HL-60 (cell line): ENCODE data around the gene MKLN1.

Experiments used
- DNase-seq, 2 experiments: peaks; one replicate each; pipeline ENCODE4 v3.0.0-alpha.2; 2010 to 2020; ENCODE audit warnings: low read depth in 1 of 2, low spot score in 1 of 2
- H3K27ac ChIP-seq: fragments of 250-450 bp; sonication (Bioruptor Pico); replicated peaks from 2 replicates; pipeline ENCODE4 v1.5.1; 2020; ENCODE audit warnings: mild to moderate bottlenecking, moderate library complexity
- H3K27me3 ChIP-seq: fragments of 250-450 bp; sonication (Bioruptor Pico); 2 replicates; pipeline ENCODE4 v1.5.1; 2021; ENCODE audit warnings: mild to moderate bottlenecking, moderate library complexity; ENCODE audit not compliant: insufficient read depth, poor library complexity, severe bottlenecking
- H3K4me3 ChIP-seq: replicated peaks from 2 replicates; pipeline ENCODE4 v1.5.1; 2011; ENCODE audit warnings: mild to moderate bottlenecking, control low read depth, low read length; ENCODE audit not compliant: insufficient read depth
- GABPA ChIP-seq: IDR thresholded peaks from 2 replicates; pipeline ENCODE4 v1.6.1; 2012; ENCODE audit warnings: low read depth
- POLR2AphosphoS5 ChIP-seq: IDR thresholded peaks from 2 replicates; pipeline ENCODE4 v1.6.1; 2012; ENCODE audit warnings: low read depth
- REST ChIP-seq: IDR thresholded peaks from 2 replicates; pipeline ENCODE4 v1.6.1; 2012; ENCODE audit warnings: low read depth; ENCODE audit not compliant: insufficient replicate concordance
- SPI1 ChIP-seq: IDR thresholded peaks from 2 replicates; pipeline ENCODE4 v1.6.1; 2012; ENCODE audit warnings: low read depth, mild to moderate bottlenecking, borderline replicate concordance
- TF ChIP-seq, protein P1 (sequence below): IDR thresholded peaks from one replicate; pipeline ENCODE4 v1.5.1; 2011; ENCODE audit warnings: low read length, control low read depth, inconsistent platforms; ENCODE audit not compliant: insufficient read depth

Gene MKLN1

DNA sequence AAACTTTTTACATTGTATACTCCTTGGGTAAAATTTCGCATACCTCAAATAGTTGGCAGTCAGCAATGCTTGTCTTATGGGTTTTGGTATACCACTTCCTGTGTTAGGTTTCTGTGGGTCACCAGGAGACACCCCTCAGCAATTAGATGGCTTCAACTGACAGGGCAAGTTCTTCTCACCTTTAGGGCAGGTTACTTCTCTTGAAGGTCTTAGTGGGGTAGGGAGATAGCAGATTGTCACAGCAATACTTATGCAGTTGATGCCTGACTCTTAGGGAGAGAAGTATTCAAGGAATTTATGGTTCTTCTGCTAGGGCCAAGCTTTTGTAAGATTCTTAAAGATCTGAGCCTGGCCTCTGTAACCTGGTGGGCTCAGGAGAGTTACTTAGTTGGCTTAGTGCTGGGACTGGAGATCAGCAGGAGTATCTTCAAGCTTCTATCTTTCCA lies 42.9 kb downstream of the MKLN1 start:
- no peak overlapping the region for H3K27ac ChIP-seq
- TF ChIP-seq SPI1 (no peak), POLR2AphosphoS5 (no peak), REST (no peak), GABPA (no peak)
- TF ChIP-seq, protein P1, sequence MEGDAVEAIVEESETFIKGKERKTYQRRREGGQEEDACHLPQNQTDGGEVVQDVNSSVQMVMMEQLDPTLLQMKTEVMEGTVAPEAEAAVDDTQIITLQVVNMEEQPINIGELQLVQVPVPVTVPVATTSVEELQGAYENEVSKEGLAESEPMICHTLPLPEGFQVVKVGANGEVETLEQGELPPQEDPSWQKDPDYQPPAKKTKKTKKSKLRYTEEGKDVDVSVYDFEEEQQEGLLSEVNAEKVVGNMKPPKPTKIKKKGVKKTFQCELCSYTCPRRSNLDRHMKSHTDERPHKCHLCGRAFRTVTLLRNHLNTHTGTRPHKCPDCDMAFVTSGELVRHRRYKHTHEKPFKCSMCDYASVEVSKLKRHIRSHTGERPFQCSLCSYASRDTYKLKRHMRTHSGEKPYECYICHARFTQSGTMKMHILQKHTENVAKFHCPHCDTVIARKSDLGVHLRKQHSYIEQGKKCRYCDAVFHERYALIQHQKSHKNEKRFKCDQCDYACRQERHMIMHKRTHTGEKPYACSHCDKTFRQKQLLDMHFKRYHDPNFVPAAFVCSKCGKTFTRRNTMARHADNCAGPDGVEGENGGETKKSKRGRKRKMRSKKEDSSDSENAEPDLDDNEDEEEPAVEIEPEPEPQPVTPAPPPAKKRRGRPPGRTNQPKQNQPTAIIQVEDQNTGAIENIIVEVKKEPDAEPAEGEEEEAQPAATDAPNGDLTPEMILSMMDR = no peak
- no peak for DNase-seq
- H3K27me3 ChIP-seq = no peaks in the 10 kb centered on the region
- no peak overlapping the region for H3K4me3 ChIP-seq

DNA sequence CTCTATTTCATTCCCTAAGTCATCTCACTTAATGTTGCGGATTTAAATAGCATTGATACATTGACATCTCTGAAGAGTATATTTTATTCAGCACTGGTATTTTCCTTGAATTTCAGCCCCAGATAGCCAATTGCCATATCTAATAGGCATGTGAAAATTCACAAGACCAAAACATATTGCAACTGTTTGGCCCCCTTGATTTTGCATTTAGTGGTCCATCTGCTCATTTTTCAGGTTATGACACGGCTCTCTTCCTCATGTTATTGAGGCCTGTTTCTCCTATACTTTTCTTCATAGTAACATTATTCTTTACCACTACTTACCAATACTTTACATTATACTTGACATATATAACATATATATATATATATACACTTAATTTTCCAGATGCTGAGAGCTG lies 43.7 kb downstream of the MKLN1 start:
- DNase-seq = no peak
- H3K4me3 ChIP-seq = no peak overlapping the region
- no peaks in the 10 kb centered on the region for H3K27me3 ChIP-seq
- no peak for TF ChIP-seq SPI1
- no peak for TF ChIP-seq REST
- TF ChIP-seq POLR2AphosphoS5 = no peak
- TF ChIP-seq, protein P1 = no peak
- no peak for TF ChIP-seq GABPA
- H3K27ac ChIP-seq = no peak overlapping the region

DNA sequence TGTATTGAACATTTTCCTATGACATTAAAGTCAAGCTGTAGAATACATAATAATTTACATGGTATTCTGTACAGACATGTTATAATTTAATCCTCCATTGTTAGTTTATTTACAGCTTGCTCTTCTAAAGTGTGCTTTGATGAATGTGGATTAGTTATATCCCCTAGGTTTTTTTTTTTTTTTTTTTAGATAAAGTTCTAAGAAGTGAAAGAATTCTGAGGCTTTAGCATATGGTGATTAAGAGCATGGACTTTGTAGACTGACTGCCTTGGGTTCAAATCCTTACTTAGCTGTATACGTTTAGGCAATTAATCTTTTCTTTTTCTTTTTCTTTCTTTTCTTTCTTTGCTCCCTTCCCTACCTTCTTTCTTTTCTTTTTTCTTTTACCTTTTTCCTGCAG lies 44.9 kb downstream of the MKLN1 start:
- H3K4me3 ChIP-seq = no peak overlapping the region
- H3K27ac ChIP-seq = no peak overlapping the region
- TF ChIP-seq POLR2AphosphoS5 (no peak), GABPA (no peak), REST (no peak), SPI1 (no peak)
- TF ChIP-seq, protein P1 = no peak
- DNase-seq = no peak
- H3K27me3 ChIP-seq = no peaks in the 10 kb centered on the region
